EL (cell line): ENCODE data around the gene DUSP10.

Experiments
- DNase-seq: peaks from one replicate; pipeline ENCODE4 v3.0.0-alpha.2; 2016

Gene DUSP10

GRCh38 chr1:221728037-221728505 lies 13.8 kb downstream of the DUSP10 start:
- no peak for DNase-seq

- no peak for DNase-seq
Measured at GRCh38 chr1:221727146-221728036, 14.5 kb downstream of the DUSP10 start.

- peak; percentile 55 for DNase-seq
Measured at GRCh38 chr1:221725735-221726672, 15.9 kb downstream of the DUSP10 start.

- peak; percentile 72 for DNase-seq
Measured at GRCh38 chr1:221724931-221725605, 16.8 kb downstream of the DUSP10 start.

- no peak for DNase-seq
Measured at GRCh38 chr1:221723848-221724236, 18.0 kb downstream of the DUSP10 start.

- DNase-seq = peak; percentile 76
Measured at GRCh38 chr1:221723018-221723847, 18.7 kb downstream of the DUSP10 start.

- no peak for DNase-seq
Measured at GRCh38 chr1:221722254-221723017, 19.5 kb downstream of the DUSP10 start.

GRCh38 chr1:221720545-221720944 lies 21.3 kb downstream of the DUSP10 start:
- peak; percentile 23 for DNase-seq

- DNase-seq = peak; percentile 81
Measured at GRCh38 chr1:221719987-221720386, 21.9 kb downstream of the DUSP10 start.

- no peak for DNase-seq
Measured at GRCh38 chr1:221719278-221719597, 22.7 kb downstream of the DUSP10 start.

GRCh38 chr1:221718381-221719277 lies 23.3 kb downstream of the DUSP10 start:
- peak; percentile 93 for DNase-seq

- no peak for DNase-seq
Measured at GRCh38 chr1:221717485-221717853, 24.4 kb downstream of the DUSP10 start.

GRCh38 chr1:221716713-221717484 lies 25.0 kb downstream of the DUSP10 start:
- DNase-seq = no peak

- DNase-seq = peak; percentile 55
Measured at GRCh38 chr1:221715321-221716169, 26.3 kb downstream of the DUSP10 start.

GRCh38 chr1:221714227-221715152 lies 27.4 kb downstream of the DUSP10 start:
- no peak for DNase-seq

GRCh38 chr1:221712776-221713431 lies 29.0 kb downstream of the DUSP10 start:
- DNase-seq = peak; percentile 43

GRCh38 chr1:221712198-221712684 lies 29.6 kb downstream of the DUSP10 start:
- DNase-seq = peak; percentile 80
